NCI-H510A treated with DMSO at 0.1 percent for 48 hours (cell line): ENCODE data around the gene LMF2.

Experiments
- DNase-seq: peaks from one replicate; lab custom pipeline; 2025; lab: John Stamatoyannopoulos, UW

The LMF2 gene

GRCh38 chr22:50465066-50465930, 42.2 kb downstream of the LMF2 start:
- no peak for DNase-seq

DNA sequence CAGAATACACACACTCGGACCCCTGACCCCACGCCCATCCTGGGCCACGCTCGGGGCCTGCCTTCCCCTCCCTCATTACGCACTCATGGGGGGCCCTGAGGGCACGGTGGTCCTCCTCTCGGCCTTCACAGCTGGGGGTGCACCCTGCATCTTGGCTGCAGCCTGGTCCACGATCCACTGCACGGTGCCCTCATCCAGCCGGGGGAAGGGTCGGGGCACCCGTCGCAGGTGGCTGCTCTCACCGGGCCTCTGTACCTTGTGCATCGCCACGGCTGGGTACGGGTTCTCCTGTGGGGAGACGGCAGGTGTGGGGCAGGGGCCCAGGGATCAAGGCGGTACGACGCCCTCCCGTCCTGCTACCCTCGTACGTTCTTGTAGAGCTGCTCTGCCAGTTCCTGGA, 43.1 kb downstream of the LMF2 start:
- no peak for DNase-seq

GRCh38 chr22:50463188-50463900, 44.2 kb downstream of the LMF2 start:
- no peak for DNase-seq

DNA sequence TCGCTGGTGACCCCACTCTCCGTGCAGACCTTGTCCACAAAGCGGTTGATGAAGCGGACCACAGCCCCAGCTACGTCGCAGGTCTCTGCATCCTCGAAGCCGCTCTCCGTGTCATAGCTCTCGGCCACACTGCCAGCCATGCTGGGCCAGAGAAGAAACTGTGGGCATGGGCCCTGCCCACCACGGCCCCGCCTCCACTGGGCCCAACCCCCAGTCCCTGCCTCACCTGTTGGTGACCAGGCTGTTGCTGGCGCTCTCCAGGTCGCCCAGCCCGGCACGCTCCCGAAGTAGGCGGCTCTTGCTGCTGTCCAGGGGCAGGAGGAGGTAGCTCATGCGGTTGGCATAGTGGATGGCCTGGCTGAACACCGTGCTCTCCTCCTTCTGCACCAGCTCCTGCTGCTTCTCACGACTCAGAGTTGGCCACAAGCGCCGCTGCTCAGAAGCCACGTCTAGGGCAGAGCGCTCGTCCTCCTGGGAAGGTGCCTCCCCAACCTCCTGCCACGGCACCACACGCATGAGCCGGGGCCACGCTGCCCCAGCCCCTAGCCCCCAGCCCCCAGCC, 45.4 kb downstream of the LMF2 start:
- no peak for DNase-seq

- no peak for DNase-seq
Observed at GRCh38 chr22:50461536-50461935, 46.0 kb downstream of the LMF2 start.

DNA sequence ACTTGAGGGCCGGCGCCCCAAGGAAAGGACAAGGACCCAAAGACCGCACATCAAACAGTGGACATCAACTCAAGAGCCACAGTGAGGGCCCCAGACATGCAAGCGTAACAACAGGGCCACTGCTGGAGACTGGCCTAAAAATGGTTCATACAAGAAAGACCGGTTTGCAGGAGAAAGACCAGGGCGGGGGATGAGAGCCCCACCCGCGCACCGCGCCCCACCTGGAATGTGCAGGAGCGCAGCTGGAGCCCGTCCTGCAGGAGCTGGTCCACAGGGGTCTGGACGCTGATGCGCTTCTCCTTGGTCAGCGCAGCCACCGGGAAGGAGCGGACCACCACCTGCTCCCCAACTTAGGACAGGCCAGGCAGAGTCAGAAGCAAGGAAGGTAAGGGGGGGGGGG, 46.6 kb downstream of the LMF2 start:
- no peak for DNase-seq

DNA sequence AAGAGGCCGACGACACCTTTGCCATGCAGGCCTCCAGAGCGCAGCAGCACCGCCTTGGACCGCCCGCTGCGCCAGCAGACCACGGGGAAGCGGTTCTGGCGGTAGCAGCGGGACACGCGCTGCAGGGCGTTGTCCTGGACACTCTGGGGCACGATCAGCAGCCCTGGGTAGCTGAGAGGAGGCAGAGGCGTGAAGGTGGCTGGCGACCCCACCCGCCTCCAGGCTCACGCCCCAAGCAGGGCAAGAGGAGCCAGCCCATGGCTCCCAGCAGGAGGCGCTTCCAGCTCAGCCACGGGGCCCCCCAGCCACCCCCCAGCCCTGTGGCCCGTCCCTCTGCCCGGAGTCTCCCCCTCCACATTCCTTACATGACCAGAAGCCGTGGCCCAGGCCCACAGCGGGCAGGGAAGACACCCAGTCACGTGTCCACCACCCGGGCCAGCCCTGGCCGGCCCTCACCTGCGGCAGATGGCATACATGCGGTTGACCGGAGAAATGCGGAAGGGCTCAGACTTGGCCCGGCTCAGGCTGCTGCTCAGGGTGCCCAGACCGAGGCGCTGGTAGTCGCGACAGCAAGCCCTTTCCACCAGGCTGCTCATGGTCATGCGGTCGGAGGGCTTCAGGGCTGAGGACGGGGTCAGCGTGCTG, 47.9 kb downstream of the LMF2 start:
- no peak for DNase-seq

GRCh38 chr22:50459016-50459415, 48.5 kb downstream of the LMF2 start:
- DNase-seq, result no peak

DNA sequence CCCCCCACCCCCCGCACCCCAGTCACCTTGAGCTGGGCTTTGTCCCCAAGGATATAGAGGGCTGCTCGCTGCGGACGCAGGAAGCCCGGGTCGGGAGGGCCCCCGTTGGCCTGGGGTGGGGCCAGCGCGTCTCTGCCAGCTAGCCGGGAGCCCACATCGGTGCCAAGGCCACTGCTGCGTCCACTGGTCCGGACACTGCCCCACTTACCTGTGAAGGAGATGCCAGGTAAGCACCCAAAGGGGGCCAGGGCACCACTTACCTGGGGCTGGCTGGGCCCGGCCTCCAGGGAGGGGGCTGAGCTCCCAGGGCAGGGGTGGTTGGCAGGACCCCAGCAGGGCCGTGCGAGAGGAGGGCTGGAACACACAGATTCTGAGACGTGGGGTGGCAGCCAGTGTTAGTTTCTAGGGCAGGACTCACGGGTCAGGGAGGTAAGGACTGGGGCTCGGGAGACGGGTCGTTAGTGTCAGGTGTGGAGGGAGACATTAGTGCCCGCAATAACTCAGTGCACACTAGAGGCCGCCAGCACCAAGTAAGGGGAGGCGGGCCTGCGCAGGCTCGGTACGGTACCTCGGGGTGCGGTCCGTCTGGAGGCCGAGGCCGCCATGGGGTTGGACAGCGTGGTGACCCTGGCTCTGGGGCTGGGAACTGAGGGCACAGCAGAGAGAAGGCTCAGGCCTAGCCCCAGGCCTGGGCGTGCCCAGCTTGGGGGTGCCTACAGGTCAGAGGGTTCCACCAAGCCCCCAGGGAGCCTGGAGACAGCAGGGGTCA, 50.9 kb downstream of the LMF2 start:
- DNase-seq, result no peak

DNA sequence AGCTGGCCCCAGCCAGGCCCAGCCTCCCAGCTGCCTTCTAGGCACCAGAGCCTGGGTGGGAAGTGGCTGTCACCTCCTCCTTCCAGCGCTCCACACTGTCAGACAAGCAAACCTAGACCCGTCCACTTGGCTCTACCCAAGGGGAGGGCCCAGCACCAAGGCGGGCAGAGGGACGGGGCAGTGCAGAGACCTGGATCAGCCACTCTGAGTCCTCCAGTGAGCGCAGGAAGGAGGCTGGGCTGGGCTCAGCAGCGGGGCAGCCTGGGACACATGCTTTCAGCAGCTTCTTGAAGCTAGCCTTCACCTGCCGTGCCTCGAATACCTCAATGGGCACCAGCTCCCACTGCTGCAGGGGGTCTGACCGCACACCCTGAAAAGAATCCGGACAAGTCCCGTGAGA, 51.5 kb downstream of the LMF2 start:
- DNase-seq, result no peak

DNA sequence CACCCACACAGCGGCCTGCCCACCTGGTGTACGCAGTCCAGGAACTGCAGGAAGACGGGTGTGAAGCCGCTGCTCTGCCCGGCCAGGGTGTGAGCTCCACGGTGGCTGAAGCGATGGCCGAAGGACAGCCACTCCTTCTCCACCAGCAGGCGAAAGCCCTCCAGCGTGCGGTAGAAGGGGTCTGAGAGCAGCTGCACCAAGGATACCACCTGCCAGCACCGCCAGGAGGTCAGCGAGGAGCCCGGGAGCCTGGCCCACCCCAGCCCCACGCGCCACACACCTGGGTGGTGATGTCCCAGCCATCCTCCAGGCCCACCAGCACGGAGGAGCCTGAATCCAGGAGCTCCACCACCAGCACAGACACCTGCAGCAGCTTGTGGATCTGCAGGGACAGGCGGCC, 52.3 kb downstream of the LMF2 start:
- no peak for DNase-seq

- DNase-seq, result no peak
Observed at GRCh38 chr22:50454556-50455075, 52.9 kb downstream of the LMF2 start.
